ENCODE results near the gene TPST2.

- TF ChIP-seq CTCF (IDR thresholded peaks at IDR 0.05), result no peak
- TF ChIP-seq POLR2A (IDR thresholded peaks at IDR 0.05), result no peak
- no peak for TF ChIP-seq EP300 (IDR thresholded peaks at IDR 0.05)
Measured at GRCh38 chr22:26554956-26555355, 35.0 kb downstream of the TPST2 start.

Measured in tibial nerve (tissue), 4 donors.